Panc1 (cell line): ENCODE data around the gene FRMPD1.

Experiments
- CTCF ChIP-seq: fragments of 450-650 bp; IDR thresholded peaks from 2 replicates; pipeline ENCODE4 v1.5.1; 2017; ENCODE audit warnings: mild to moderate bottlenecking
- POLR2AphosphoS5 ChIP-seq: IDR thresholded peaks from 2 replicates; pipeline ENCODE4 v1.6.1; 2012; ENCODE audit warnings: mild to moderate bottlenecking, low read depth, low read length, moderate library complexity
- REST ChIP-seq, 2 experiments: IDR thresholded peaks; 2 replicates each; pipeline ENCODE4 v1.6.1; 2011 to 2012; ENCODE audit warnings: low read depth in 2 of 2, control low read depth in 1 of 2, low read length in 1 of 2, mild to moderate bottlenecking in 1 of 2, moderate library complexity in 1 of 2; ENCODE audit not compliant: insufficient read depth in 1 of 2
- SIN3A ChIP-seq: IDR thresholded peaks from 2 replicates; pipeline ENCODE4 v1.6.1; 2012; ENCODE audit warnings: low read depth, mild to moderate bottlenecking, low read length, moderate library complexity, borderline replicate concordance; ENCODE audit not compliant: insufficient read depth
- TCF7L2 ChIP-seq: IDR thresholded peaks from 2 replicates; pipeline ENCODE4 v1.6.1; 2011; ENCODE audit warnings: mild to moderate bottlenecking, low read depth, low read length, inconsistent platforms

DNA sequence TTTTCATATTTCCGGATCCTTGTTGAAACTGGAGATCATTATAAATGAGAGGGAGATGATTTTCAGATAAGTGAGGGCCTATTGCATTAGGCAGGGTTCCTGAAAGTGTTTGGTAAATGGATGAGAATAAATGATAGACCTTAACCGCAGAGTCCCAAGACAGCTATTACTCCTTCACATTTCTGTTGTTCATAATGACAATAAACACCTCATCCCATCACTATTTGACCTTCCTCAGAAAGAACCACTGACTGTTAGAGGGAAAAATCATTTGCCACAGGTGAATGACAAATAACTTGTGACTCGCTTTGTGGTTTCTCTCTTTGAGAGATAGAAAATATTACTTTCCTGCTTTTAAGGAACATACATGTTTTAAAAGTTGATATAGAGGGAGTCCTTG is 55.5 kb downstream of the FRMPD1 start:
- TF ChIP-seq CTCF: no peak
- no peak for TF ChIP-seq REST (IDR thresholded peaks at IDR 0.05; ENCODE audit: insufficient read depth in 1 of 2, low read depth in 2 of 2, low read length in 1 of 2)
- TF ChIP-seq SIN3A: no peak
- no peak for TF ChIP-seq POLR2AphosphoS5
- no peak for TF ChIP-seq TCF7L2
